ENCODE results near the gene GPI. TPM values are rescaled to one million over a fixed set of nuclear protein-coding genes. Genes with fewer than 3 reads are reported as not detected.

Gene GPI
- total and polyA plus RNA-seq, 2 of the 8 experiments (the other 6 are each of a cell fraction or from before 2014, with no cell fraction given) = 171 to 360 TPM

- Histone ChIP-seq H3K56ac (replicated peaks; ENCODE audit: insufficient read length, low read depth, low read length) (no peak overlapping the region), H3K36me3 (ENCODE audit: control insufficient read depth in 2 of 4, insufficient read depth in 4 of 4, low read length in 3 of 4) (peaks cover 0 to 6% (median 4%) of the 10 kb centered on the region in 4 experiments; a peak in 4 of 8 replicates), H4K5ac (ENCODE audit: insufficient read length, low read depth, low read length) (no peak overlapping the region), H2BK120ac (replicated peaks; ENCODE audit: low read depth, low read length) (no peak overlapping the region), H3K4me1 (replicated peaks in 1 of 4; ENCODE audit: control insufficient read depth in 3 of 4, insufficient read depth in 4 of 4, low read length in 3 of 4) (peaks cover 3 to 8% (median 3%) of the 10 kb centered on the region in 4 experiments; a peak in 5 of 7 replicates), H3K4me3 (ENCODE audit: extremely low read depth in 1 of 4, insufficient read depth in 2 of 4, low read depth in 3 of 4, low read length in 4 of 4) (no peak overlapping the region), H3K4ac (replicated peaks; ENCODE audit: insufficient read length, low read depth, low read length) (no peak overlapping the region), H3K27me3 (replicated peaks in 1 of 4; ENCODE audit: control insufficient read depth in 3 of 4, extremely low read depth in 1 of 4, insufficient read depth in 3 of 4, low read length in 3 of 4) (no peaks in the 10 kb centered on the region), H4K20me1 (replicated peaks in 1 of 2; ENCODE audit: control insufficient read depth in 1 of 2, insufficient read depth in 2 of 2, low read length in 2 of 2) (peaks cover 0 to 2% of the 10 kb centered on the region in 2 experiments), H2BK20ac (ENCODE audit: low read length) (no peak overlapping the region), H2AK5ac (ENCODE audit: low read depth, low read length) (no peak overlapping the region), H4K8ac (ENCODE audit: extremely low read depth, insufficient read depth, low read length) (no peak overlapping the region), H2BK15ac (ENCODE audit: low read length) (no peak overlapping the region), H4K91ac (replicated peaks; ENCODE audit: insufficient read length, low read length) (no peak overlapping the region), H3K9me3 (ENCODE audit: insufficient read depth in 2 of 2, low read depth in 1 of 2, low read length in 1 of 2) (no peaks in the 10 kb centered on the region), H3K18ac (ENCODE audit: extremely low read depth, low read length) (no peak overlapping the region), H3K14ac (ENCODE audit: insufficient read length) (no peak overlapping the region), H3K4me2 (ENCODE audit: insufficient read depth in 1 of 2, low read depth in 2 of 2, low read length in 2 of 2) (no peak overlapping the region), H2AFZ (ENCODE audit: low read length) (no peak overlapping the region), H3K27ac (ENCODE audit: low read depth, low read length) (no peak overlapping the region), H2BK5ac (ENCODE audit: low read depth, low read length) (no peak overlapping the region), H2BK12ac (ENCODE audit: low read depth, low read length) (no peak overlapping the region), H3K23me2 (ENCODE audit: low read depth, low read length) (no peaks in the 10 kb centered on the region; the same call in 1 of the 2 replicates), H3K79me2 (ENCODE audit: control insufficient read depth in 1 of 2, insufficient read depth in 2 of 2, low read length in 2 of 2) (no peaks in the 10 kb centered on the region), H3K9ac (replicated peaks in 1 of 4; ENCODE audit: extremely low read depth in 1 of 4, low read depth in 3 of 4, low read length in 3 of 4) (no peak overlapping the region), H3K79me1 (ENCODE audit: low read depth, low read length) (no peaks in the 10 kb centered on the region), H3K23ac (ENCODE audit: insufficient read length) (no peak overlapping the region)
- no peak for DNase-seq (ENCODE audit: low read depth in 1 of 2, low spot score in 2 of 2)
- ChIA-PET POLR2A (ENCODE audit: partially characterized antibody) (interaction anchor here (1.8 kb wide), 1 partner anchor 10 kb away, joined by 5 read pairs; no protein-coding TSS in a partner anchor), CTCF (ENCODE audit: partially characterized antibody) (interaction anchor here (1.5 to 3.3 kb wide), 3 partner anchors 11 to 135 kb away, joined by 4 to 24 read pairs (median 5); no protein-coding TSS in a partner anchor)
- no peak for FAIRE-seq
- WGBS, 2 experiments (ENCODE audit: extremely low coverage in 1 of 2, insufficient coverage in 1 of 2, insufficient read length in 1 of 2, insufficient replicate concordance in 2 of 2, low coverage in 1 of 2, low lambda C conversion rate in 2 of 2, missing lambda C conversion rate in 1 of 2) = 94% methylated on average over 4 of the region's 4 CpGs; no CpG with 5 or more reads in 1 of the 2 experiments
- TF ChIP-seq YY1 (IDR thresholded peaks at IDR 0.05; ENCODE audit: low read depth, low read length) (no peak), POLR2A (IDR thresholded peaks at IDR 0.05; ENCODE audit: control extremely low read depth in 1 of 2, low read depth in 2 of 2, low read length in 2 of 2) (no peak), CTBP2 (IDR thresholded peaks at IDR 0.05; ENCODE audit: borderline replicate concordance, insufficient read depth, insufficient read length, low read length) (no peak), FOSL1 (IDR thresholded peaks at IDR 0.05; ENCODE audit: insufficient read depth, low read depth, low read length) (no peak), MAX (IDR thresholded peaks at IDR 0.05) (no peak)
Measured at GRCh38 chr19:34357431-34357830, 7.6 kb upstream of the GPI start.
